ENCODE measurements around the gene DCK. TPM values are rescaled to one million over a fixed set of nuclear protein-coding genes. Genes with fewer than 3 reads are reported as not detected.

The DCK gene
- total RNA-seq, 1 donor: 23.7 TPM

DNA sequence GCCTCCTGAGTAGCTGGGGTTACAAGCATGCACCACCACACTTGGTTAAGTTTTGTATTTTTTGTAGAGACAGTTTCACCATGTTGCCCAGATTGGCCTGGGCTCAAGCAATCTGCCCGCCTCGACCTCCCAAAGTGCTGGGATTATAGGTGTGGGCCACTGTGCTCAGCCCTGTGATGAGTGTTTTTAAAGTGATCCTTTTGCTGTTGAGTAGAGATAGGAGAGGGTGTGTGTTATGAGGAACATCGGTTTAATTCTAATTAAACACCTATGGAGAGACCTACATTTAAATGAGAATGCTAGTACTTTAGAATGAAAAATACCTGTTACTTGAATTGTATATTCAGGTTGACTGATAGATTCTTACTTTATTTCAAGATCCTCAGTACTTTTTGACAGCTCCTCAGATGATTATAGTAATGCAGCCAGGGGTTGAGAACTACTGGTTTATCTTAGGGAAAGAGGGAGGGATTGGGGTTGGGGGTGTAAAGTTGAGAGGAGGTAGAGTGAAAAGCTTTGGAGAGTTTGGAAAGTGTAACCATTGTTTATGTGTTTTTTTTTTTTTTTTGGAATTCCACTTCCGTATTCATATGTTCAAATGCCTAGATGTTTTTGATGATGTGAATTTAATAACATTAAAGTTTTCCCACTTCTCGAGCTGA lies 36.8 kb upstream of the DCK start:
- H3K4me3 ChIP-seq (ENCODE audit: low read depth, low read length): no peak overlapping the region

GRCh38 chr4:70958681-70959080 lies 34.8 kb upstream of the DCK start:
- peak; percentile 14 for DNase-seq (ENCODE audit: low read depth)
- H3K4me3 ChIP-seq (ENCODE audit: low read depth, low read length): no peak overlapping the region
- no peak for TF ChIP-seq CTCF (IDR thresholded peaks at IDR 0.05; ENCODE audit: insufficient read depth, low read depth, low read length)

More for the DNA sequence above, 36.8 kb upstream of the DCK start:
- TF ChIP-seq CTCF (IDR thresholded peaks at IDR 0.05; ENCODE audit: insufficient read depth, low read depth, low read length): no peak
- DNase-seq (ENCODE audit: low read depth): no peak

GRCh38 chr4:70969076-70969475 lies 24.4 kb upstream of the DCK start:
- H3K4me3 ChIP-seq (ENCODE audit: low read depth, low read length): no peak overlapping the region
- no peak for DNase-seq (ENCODE audit: low read depth)
- TF ChIP-seq CTCF (IDR thresholded peaks at IDR 0.05; ENCODE audit: insufficient read depth, low read depth, low read length): no peak

- H3K4me3 ChIP-seq (ENCODE audit: low read depth, low read length): no peak overlapping the region
- no peak for TF ChIP-seq CTCF (IDR thresholded peaks at IDR 0.05; ENCODE audit: insufficient read depth, low read depth, low read length)
- no peak for DNase-seq (ENCODE audit: low read depth)
These were observed 17.2 kb upstream of the DCK start for GRCh38 chr4:70976252-70976651.

DNA sequence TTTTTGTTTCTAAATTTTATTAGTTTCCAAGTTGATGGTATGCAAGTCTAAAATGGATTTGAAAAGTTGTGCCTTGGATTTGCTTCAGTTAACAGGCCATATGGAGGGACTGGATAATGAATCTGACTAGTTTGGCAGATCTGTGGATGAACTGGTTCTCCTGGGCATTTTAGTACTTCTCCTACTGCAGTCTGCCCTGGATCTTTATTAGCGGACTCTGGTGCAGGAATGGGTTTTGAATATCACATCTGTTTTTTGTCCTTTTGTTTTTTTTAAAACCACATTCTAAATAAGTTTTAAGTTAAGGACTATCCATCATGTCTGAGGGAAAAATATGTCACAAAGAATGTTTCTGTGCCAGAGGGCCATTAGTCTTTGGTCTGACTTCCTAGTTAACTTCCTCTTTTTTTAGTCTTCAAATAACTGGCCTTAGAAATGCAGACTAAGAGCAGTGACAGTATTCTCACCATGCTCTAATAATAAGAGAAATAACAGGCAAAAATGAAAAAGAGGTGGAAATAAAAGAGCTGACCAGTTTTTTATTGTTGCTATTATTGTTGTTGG lies 13.9 kb upstream of the DCK start:
- TF ChIP-seq CTCF (IDR thresholded peaks at IDR 0.05; ENCODE audit: insufficient read depth, low read depth, low read length): no peak
- DNase-seq (ENCODE audit: low read depth): no peak
- H3K4me3 ChIP-seq (ENCODE audit: low read depth, low read length): no peak overlapping the region

DNA sequence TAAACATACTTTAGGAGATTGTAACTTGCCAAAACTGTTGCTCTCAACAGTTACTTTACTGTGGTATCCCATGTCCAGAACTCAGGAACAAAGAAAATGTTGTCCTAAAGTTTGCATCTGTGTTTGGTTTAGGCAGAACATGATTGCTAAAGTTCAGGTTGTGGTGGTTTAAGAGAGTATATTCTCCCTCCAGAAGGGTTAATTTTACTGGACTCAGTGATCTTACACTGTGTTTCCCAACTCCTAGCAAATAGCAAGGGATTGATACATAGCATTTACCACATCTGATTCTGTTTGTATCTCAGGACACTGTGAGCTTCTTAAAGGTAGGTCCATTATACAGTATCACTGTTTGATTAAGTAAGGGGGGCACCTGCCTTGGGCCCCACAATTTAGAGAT lies 13.3 kb upstream of the DCK start:
- H3K4me3 ChIP-seq (ENCODE audit: low read depth, low read length): no peak overlapping the region
- no peak for TF ChIP-seq CTCF (IDR thresholded peaks at IDR 0.05; ENCODE audit: insufficient read depth, low read depth, low read length)
- no peak for DNase-seq (ENCODE audit: low read depth)

GRCh38 chr4:70984106-70984505 lies 9.3 kb upstream of the DCK start:
- TF ChIP-seq CTCF (IDR thresholded peaks at IDR 0.05; ENCODE audit: insufficient read depth, low read depth, low read length): no peak
- no peak overlapping the region for H3K4me3 ChIP-seq (ENCODE audit: low read depth, low read length)
- no peak for DNase-seq (ENCODE audit: low read depth)

Measured in fibroblast of villous mesenchyme (primary cell).